NCI-H1092 (cell line): Measurements from ENCODE around the gene NEU2.

Experiments used
- DNase-seq: peaks from one replicate; lab custom pipeline; 2025; lab: John Stamatoyannopoulos, UW

The NEU2 gene

DNA sequence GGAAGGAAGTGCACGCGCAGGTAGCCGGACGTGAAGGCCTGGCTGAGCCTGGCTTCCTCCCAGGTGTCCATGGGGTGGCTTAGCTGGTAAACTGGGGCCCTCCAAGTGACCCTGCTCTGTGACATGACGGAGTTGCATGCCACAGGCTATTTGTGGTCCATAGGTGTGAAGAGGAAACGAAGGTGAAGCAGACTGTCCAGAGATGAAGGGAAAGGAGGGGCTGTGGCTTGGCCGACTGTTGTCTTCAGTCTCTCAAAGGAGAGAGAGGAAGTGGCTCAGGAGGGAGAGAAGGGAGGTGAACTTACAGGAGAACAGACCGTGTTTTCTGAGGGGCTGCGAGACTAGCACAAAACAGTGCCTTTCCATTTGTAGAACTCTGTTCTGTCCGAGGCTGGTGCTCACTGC lies 47.0 kb downstream of the NEU2 start:
- DNase-seq: no peak

DNA sequence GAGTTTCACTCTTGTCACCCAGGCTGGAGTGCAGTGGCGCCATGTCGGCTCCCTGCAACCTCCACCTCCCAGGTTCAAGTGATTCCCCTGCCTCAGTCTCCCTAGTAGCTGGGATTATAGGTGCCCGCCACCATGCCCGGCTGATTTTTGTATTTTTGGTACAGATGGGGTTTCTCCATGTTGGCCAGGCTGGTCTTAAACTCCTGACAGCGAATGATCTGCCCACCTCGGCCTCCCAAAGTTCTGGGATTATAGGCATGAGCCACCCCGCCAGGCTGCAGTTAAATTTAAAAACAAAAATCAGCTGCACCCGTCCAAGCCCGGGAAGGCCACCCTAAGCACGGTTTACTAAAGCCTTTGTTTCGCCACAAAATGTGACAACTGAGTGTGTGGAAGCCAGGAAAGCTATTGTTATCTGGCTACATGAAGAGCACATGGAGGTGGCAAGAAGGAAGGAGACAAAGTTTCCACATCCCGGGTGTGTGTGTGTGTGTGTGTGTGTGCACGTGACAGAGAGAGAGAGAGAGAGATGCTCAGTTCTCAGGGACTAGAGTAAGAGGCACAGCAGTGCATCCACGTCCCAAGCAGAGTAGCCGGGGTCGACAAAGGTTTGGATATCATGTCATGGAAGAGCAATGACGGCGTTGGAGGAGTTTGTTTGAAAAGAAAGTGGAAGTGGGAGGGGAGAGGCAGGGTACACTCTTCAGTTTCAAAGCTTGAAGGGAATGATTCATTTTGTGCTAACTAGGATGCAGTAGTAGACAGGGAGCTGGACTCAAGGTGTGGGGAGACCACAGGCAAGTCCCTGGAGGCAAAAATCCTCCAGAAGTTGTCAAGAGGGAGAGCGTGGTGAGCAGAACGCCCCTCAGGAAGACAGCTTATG lies 47.7 kb downstream of the NEU2 start:
- no peak for DNase-seq

GRCh38 chr2:233080836-233081229 lies 48.4 kb downstream of the NEU2 start:
- no peak for DNase-seq

DNA sequence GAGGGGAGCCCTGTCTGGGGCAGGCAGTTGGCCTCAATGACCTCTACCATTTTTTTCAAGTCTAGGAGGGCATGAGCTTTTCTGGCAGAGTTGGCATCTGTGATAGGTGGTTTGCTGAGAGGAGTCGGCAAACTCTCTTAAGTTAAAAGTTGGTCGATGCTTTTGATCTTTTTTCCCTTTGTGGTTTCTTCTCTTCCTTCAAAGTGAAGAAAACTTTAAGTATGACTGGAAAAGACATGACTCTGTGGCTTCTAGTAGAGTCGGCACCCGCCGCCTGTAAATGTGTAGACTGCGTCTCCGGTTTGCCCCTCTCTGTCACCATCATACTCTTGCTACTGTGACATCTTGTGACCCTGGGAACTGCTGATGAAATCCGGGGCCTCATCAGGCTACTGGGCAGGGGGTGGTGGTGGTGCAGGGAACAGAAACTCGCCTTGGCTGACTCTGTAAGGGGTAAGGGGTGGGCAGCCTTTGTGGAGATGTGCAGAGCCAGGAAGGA lies 48.8 kb downstream of the NEU2 start:
- no peak for DNase-seq

- DNase-seq: no peak
These were observed 49.3 kb downstream of the NEU2 start for GRCh38 chr2:233081731-233082221.

- DNase-seq: no peak
These were observed 49.9 kb downstream of the NEU2 start for GRCh38 chr2:233082222-233082930.

DNA sequence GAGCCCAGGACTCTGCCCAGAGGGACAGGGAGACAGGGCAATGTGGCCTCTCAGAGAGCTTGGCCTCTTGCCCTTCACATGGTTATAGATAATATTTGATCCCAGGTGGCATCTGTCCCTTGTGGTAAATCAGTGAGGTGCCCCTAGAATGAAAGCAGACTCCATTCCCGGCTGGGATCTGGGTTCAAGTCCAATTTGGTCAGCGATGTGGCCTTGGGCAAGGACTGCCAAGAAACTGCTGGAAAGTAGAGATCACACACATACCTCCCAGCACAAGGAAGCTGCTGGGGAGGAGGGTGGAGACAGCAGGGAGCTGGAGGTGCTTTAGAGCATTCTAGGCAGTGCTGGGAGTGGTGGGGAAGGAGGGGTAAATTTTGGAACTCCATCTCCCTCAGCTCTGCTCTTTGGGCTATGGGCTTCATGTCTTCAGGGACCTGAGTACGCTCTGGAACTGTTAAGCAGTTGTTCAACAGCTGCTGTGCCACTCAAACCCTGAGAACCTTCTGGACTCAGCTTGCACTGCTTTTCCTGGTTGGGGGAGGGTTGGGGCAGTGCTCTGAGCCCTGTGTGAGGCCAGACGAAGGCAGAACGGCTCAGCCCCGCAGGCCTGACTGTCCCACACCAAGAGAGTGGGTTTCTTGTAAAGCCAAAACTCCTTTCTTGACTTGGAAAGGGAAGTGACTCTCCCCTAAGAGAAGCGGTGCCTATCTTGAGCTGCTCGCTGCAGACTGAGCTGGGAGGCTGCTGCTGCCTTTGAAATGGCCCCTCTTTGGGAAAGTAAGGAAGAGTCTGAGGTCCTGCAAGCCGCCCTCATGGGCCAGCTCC lies 50.7 kb downstream of the NEU2 start:
- no peak for DNase-seq

DNA sequence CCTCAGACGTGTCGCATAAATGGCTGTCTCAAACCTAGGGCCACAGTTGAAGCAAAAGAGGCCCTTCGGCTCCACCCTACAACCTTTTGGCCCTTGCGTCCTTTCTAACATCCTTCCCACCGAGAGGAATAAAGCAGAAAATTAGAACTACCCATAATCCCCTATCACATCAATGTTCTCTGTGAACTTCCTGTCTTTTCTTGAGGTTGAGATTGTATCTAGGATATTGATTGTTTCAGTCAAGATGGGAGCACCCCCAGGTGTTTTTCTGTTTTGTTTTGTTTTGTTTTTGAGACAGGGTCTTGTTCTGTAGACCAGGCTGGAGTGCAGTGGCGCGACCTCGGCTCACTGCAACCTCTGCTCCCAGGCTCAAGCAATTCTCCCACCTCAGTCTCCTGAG lies 51.3 kb downstream of the NEU2 start:
- DNase-seq: no peak

DNA sequence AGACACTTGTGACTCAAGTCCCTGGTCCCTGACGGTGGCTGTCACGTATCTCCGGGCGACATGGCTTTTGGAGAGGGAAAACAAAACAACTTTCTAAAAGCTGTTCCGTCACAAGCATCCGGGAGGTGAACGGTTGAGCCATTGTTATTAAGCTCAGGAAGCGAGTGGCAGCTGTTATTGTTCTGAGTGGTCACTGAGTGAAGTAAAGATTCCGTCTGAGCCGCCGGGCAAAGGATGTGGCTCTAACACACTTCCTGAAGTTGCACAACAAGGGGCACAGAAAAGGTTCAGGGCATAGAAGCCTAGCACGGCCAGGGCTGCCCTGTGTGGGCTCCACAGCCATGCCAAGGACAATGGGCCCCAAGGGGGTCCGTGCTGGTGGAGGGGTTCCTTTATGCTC lies 52.0 kb downstream of the NEU2 start:
- no peak for DNase-seq
